GM18526 (cell line): Measurements from ENCODE around the gene UIMC1.

Source experiments
- POLR2A ChIP-seq: IDR thresholded peaks from 3 replicates; pipeline ENCODE4 v1.6.1; 2011; ENCODE audit not compliant: insufficient read length; ENCODE audit errors: extremely low read depth

The UIMC1 gene

GRCh38 chr5:176901260-176902101, 105.1 kb downstream of the UIMC1 start:
- no peak for TF ChIP-seq POLR2A

- TF ChIP-seq POLR2A = no peak
Observed at GRCh38 chr5:176900780-176901204, 105.8 kb downstream of the UIMC1 start.

DNA sequence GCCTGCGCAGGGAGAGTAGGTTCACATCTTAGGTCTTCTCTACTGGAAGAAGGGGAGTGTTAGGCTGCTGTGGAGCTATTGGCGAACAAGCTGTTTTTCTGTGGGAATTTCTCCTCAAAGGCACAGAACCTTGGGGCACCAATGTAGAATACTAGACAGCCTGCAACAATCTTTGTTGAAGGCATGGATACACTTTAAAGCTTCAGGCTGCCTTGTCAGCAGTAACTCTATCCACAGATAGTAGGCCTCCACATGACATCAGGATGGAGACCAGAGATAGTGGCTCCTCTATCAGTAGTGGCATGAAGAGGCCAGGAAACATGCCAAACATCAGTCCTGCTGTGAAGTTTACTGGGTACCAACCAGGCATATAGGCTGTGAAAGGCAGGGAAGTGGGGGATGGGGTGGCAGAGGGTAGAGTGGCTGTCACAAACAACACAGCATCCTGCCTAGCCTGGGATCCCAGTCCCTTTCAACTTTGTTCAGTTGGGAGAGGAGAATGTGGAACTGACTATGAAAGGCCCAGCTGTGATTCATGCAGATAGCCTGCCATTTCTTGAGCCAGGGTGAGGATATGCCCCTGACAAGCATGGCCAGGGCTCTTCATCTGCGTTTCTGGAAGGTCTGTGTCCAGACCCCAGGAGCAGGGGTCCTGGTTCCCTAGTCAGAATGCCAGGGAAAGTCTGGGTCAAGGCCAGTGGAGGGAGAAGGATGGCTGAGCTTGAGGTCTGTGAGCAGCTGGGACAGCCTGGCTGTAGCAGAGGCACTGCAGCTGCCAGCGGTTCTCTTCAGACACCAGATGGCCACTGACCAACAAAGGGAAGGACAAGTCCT, 106.4 kb downstream of the UIMC1 start:
- TF ChIP-seq POLR2A = no peak

- no peak for TF ChIP-seq POLR2A
Observed at GRCh38 chr5:176899296-176899891, 107.2 kb downstream of the UIMC1 start, which contains the start of gene HK3. TSS of gene HK3 (minus strand) at chr5:176899346. CDS start at chr5:176896159, 3,187 bp downstream.

DNA sequence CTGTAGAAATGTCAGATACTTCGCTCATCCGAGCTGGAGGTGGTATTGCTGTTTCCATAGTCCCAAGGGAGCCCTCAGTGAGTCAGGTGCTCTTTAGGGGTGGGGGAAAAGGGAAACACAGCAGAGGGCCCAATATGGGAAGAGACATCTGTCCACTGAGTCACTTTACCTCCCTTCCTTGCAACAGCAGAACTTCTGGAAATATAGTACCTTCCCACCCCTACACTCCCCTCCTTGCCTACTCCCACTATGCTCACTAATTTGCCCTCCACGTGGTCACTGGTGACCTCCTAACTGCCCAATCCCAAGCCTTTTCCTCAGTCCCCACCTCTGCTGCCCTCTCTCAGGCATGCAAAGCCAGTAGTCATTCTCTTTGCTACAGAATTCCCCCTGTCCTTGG, 109.3 kb downstream of the UIMC1 start:
- no peak for TF ChIP-seq POLR2A

DNA sequence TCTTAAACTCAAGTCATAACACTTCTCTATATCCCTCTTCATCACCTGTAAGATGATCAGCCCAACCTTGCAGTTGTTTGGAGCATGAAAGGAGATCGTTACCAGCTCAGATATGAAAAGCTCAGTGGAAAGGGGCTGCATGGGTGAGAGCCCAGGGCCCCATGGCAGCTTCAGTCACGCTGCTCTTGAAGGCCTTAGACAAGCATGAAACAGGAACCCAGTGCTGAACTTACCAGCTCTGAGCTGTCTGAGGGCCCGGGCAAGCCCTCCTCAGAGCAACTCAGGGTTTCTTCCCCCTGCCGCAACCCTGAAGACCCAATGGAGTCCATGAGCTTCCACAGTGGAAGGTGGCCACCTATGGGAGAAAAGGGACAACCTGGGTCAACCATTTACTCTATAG, 110.7 kb downstream of the UIMC1 start:
- no peak for TF ChIP-seq POLR2A

- TF ChIP-seq POLR2A = no peak
Observed at GRCh38 chr5:176894298-176894697, 112.3 kb downstream of the UIMC1 start.

DNA sequence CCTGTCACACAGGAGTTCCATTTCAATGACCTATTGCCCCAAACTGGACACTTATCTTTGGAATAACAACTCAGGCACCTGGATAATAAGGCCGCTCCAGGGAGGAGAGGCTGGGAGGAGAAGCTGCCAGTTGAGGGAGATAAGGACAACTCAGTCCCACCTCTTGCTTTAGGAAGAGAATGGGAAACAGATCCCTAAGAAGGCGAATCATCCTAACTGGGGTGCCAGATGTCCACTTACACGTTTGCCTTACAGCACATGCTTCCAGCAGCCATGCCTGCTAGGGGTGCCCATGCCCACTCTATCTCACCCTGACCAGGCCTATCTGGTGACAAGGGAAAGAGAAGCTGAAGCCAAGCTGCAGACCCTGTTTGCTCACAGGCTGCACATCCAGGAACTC, 113.9 kb downstream of the UIMC1 start:
- TF ChIP-seq POLR2A = no peak

DNA sequence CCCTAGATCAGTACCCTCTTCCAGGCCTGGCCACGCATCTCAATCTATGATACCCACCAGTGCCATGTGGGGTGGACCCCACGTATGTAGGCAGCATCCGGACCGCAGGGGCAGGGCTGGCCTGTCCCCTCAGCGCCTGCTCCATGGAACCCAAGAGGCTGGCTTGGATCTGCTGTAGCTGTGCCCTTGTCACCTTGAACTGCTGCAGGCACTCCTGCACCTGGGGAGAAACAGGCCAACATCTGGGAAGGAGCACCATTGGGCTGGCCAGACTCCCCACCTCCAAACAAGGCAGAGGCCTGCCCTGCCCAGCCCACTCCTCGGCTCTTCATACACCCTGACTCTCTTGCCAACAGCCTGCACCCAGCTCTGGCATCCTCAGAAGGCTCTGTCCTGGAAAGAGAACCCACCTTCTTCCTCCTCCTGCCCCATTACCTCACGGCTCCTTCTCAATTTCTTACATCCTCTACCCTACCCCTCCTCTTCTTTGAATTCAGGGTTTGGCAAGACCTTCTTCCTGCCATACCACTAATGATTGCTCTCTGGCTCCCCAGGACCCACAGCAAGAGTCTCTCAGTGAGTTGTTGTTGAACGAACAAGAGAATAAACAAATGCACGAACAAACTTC, 115.1 kb downstream of the UIMC1 start:
- no peak for TF ChIP-seq POLR2A

GRCh38 chr5:176890455-176891330, 115.9 kb downstream of the UIMC1 start:
- TF ChIP-seq POLR2A = no peak

GRCh38 chr5:176889321-176890280, 117.0 kb downstream of the UIMC1 start:
- no peak for TF ChIP-seq POLR2A

- no peak for TF ChIP-seq POLR2A
Observed at GRCh38 chr5:176888865-176889165, 117.8 kb downstream of the UIMC1 start.
